Activated CD4-positive, alpha-beta memory T cell treated with anti-CD3 and anti-CD28 coated beads for 36 hours (primary cell): Measurements from ENCODE around the gene TTC9. TPM values are rescaled to one million over a fixed set of nuclear protein-coding genes. Genes with fewer than 3 reads are reported as not detected.

Experiments used
- CTCF ChIA-PET: fragments of 350-600 bp; sonication (Branson Sonifier 250); formaldehyde crosslinking; loops from one replicate; lab custom pipeline; 2021; ENCODE audit warnings: antibody characterized with exemption, inconsistent platforms; lab: Charles Lee
- POLR2A ChIA-PET: fragments of 350-600 bp; sonication (Branson Sonifier 250); formaldehyde crosslinking; loops from one replicate; lab custom pipeline; 2021; ENCODE audit warnings: antibody characterized with exemption; lab: Charles Lee
- DNase-seq: peaks from one replicate; pipeline ENCODE4 v3.0.0-alpha.2; 2020
- H3K27ac Mint-ChIP-seq: one replicate; pipeline ENCODE4 v1.8.0; 2021; ENCODE audit warnings: mixed read lengths
- H3K27me3 Mint-ChIP-seq: one replicate; pipeline ENCODE4 v1.8.0; 2021; ENCODE audit warnings: mixed read lengths
- H3K36me3 Mint-ChIP-seq: one replicate; pipeline ENCODE4 v1.8.0; 2021; ENCODE audit warnings: mixed read lengths
- H3K4me1 Mint-ChIP-seq: one replicate; pipeline ENCODE4 v1.8.0; 2021; ENCODE audit warnings: low read depth, mixed read lengths
- H3K4me3 Mint-ChIP-seq: one replicate; pipeline ENCODE4 v1.8.0; 2021; ENCODE audit warnings: mild to moderate bottlenecking, mixed read lengths
- H3K9me3 Mint-ChIP-seq: one replicate; pipeline ENCODE4 v1.8.0; 2021; ENCODE audit warnings: mixed read lengths
- intact Hi-C: fragments of 100-400 bp; cut with micrococcal nuclease; formaldehyde crosslinking; loops from one replicate; pipeline ENCODE4 v1.15.1; 2023
- total RNA-seq, 2 experiments: library from RNA; stranded (reverse); gene quantifications; one replicate each; pipeline ENCODE4 v1.2.3, GENCODE V29; 2021

TTC9 gene
- total RNA-seq, 2 experiments from 2014 or later, result 8.6 to 9.5 TPM

- Mint-ChIP-seq H3K4me1 (peaks cover 67% of the 10 kb centered on the region), H3K9me3 (no peaks in the 10 kb centered on the region), H3K27ac (peak overlapping the region; percentile 69), H3K27me3 (no peaks in the 10 kb centered on the region), H3K36me3 (peaks cover 4% of the 10 kb centered on the region), H3K4me3 (peak overlapping the region; percentile 10)
- ChIA-PET POLR2A (no interaction called here), CTCF (interaction anchor here (1.0 to 1.3 kb wide), 2 partner anchors 10 to 12 kb away, joined by 3 to 4 read pairs; no protein-coding TSS in a partner anchor)
- DNase-seq, result no peak
- intact Hi-C loops, result loop anchor here (10.0 kb wide), 1 partner anchor 1032 kb away; the partner anchor contains the start of gene SUSD6
Measured at GRCh38 chr14:70646705-70647104, 5.0 kb downstream of the TTC9 start.

DNA sequence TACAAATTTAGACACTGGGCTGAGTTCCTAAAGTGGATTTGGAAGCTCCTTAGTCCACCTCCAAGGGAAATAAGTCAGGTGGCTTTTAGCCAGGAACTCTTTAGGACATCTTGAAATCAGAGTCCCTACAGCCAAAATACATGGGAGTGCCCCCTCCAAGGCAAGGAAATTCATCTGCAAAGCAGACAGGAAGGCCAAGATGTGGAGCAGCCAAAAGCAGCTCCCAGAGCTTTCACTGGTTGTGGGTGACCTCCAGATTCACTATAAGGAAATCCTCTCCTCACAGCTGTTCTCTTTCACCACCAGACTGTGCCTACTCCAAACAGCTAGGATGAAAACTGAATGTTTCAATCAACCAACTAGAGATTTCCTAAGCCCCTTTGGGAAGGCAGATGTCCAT, 6.6 kb downstream of the TTC9 start:
- no peak for DNase-seq
- intact Hi-C loops, result loop anchor here (10.0 kb wide), 1 partner anchor 1034 kb away; the partner anchor contains the start of gene SUSD6
- peaks cover 2% of the 10 kb centered on the region for H3K36me3 Mint-ChIP-seq
- peaks cover 83% of the 10 kb centered on the region for H3K4me1 Mint-ChIP-seq
- ChIA-PET POLR2A (interaction anchor here (1.3 kb wide), 1 partner anchor 11 kb away, joined by 3 read pairs; no protein-coding TSS in a partner anchor), CTCF (interaction anchor here (0.8 to 1.2 kb wide), 2 partner anchors 13 to 14 kb away, joined by 3 read pairs; no protein-coding TSS in a partner anchor)
- no peak overlapping the region for H3K4me3 Mint-ChIP-seq
- H3K27me3 Mint-ChIP-seq, result no peaks in the 10 kb centered on the region
- H3K9me3 Mint-ChIP-seq, result no peaks in the 10 kb centered on the region
- no peak overlapping the region for H3K27ac Mint-ChIP-seq

DNA sequence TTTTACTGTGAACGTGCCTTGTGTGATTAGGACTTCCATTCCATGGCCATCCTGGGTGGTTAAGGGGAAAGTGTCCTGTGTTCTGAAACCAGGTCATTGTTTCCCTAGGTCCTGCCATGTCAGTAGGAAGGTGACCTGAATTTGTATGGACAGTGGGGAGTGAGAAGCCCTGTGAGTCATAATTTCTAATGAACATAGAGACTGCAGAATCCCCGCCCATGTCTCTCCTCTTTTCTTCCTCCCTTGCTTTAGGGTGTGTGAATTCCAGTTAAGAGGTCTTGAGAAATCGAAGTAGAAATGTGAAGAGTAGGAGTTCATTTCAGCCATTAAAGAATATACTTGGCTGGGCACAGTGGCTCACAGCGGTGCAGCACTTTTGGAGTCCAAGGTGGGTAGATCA, 8.1 kb downstream of the TTC9 start:
- Mint-ChIP-seq H3K36me3 (peaks cover 2% of the 10 kb centered on the region), H3K4me3 (no peak overlapping the region), H3K9me3 (no peaks in the 10 kb centered on the region), H3K27ac (peak overlapping the region; percentile 52), H3K27me3 (no peaks in the 10 kb centered on the region), H3K4me1 (peaks cover 84% of the 10 kb centered on the region)
- no peak for DNase-seq
- intact Hi-C loops, result loop anchor here (10.0 kb wide), 2 partner anchors 235 to 1035 kb away; partner anchors contain the start of gene SUSD6
- ChIA-PET CTCF (no interaction called here), POLR2A (interaction anchor here (0.6 kb wide), 1 partner anchor 20 kb away, joined by 3 read pairs; no protein-coding TSS in a partner anchor)

- H3K36me3 Mint-ChIP-seq, result peaks cover 2% of the 10 kb centered on the region
- DNase-seq, result peak; percentile 33
- H3K27ac Mint-ChIP-seq, result peak overlapping the region; percentile 83
- ChIA-PET CTCF (interaction anchor here (1.7 kb wide), 1 partner anchor 8 kb away, joined by 9 read pairs; no protein-coding TSS in a partner anchor), POLR2A (interaction anchor here (0.7 to 3.0 kb wide), 2 partner anchors 9 to 10 kb away, joined by 4 to 12 read pairs; partner anchors contain the start of gene TTC9)
- no peak overlapping the region for H3K4me3 Mint-ChIP-seq
- H3K27me3 Mint-ChIP-seq, result no peaks in the 10 kb centered on the region
- H3K4me1 Mint-ChIP-seq, result peaks cover 81% of the 10 kb centered on the region
- no peaks in the 10 kb centered on the region for H3K9me3 Mint-ChIP-seq
- intact Hi-C loops, result loop anchor here (1.0 to 10.0 kb wide), 3 partner anchors 8 to 233 kb away; no protein-coding TSS in a partner anchor
Measured at GRCh38 chr14:70651522-70651921, 9.8 kb downstream of the TTC9 start.

GRCh38 chr14:70652871-70653270, 11.2 kb downstream of the TTC9 start:
- H3K27ac Mint-ChIP-seq, result peak overlapping the region; percentile 99
- ChIA-PET CTCF (interaction anchor here (1.7 kb wide), 1 partner anchor 10 kb away, joined by 9 read pairs; no protein-coding TSS in a partner anchor), POLR2A (interaction anchor here (3.0 kb wide), 1 partner anchor 11 kb away, joined by 12 read pairs; the partner anchor contains the start of gene TTC9)
- no peaks in the 10 kb centered on the region for H3K27me3 Mint-ChIP-seq
- no peak for DNase-seq
- H3K9me3 Mint-ChIP-seq, result no peaks in the 10 kb centered on the region
- H3K36me3 Mint-ChIP-seq, result peaks cover 1% of the 10 kb centered on the region
- no peak overlapping the region for H3K4me3 Mint-ChIP-seq
- intact Hi-C loops, result loop anchor here (10.0 kb wide), 1 partner anchor 232 kb away; no protein-coding TSS in a partner anchor
- peaks cover 83% of the 10 kb centered on the region for H3K4me1 Mint-ChIP-seq

GRCh38 chr14:70653662-70654061, 11.9 kb downstream of the TTC9 start:
- Mint-ChIP-seq H3K36me3 (peaks cover 1% of the 10 kb centered on the region), H3K4me1 (peaks cover 82% of the 10 kb centered on the region), H3K27ac (peak overlapping the region; percentile 99), H3K9me3 (no peaks in the 10 kb centered on the region), H3K4me3 (no peak overlapping the region), H3K27me3 (no peaks in the 10 kb centered on the region)
- DNase-seq, result no peak
- POLR2A ChIA-PET, result interaction anchor here (3.0 kb wide), 1 partner anchor 12 kb away, joined by 12 read pairs; the partner anchor contains the start of gene TTC9
- CTCF ChIA-PET, result interaction anchor here (1.6 to 2.3 kb wide), 2 partner anchors 9 to 12 kb away, joined by 7 to 8 read pairs; partner anchors contain the start of gene TTC9
- intact Hi-C loops, result loop anchor here (10.0 kb wide), 1 partner anchor 231 kb away; no protein-coding TSS in a partner anchor

GRCh38 chr14:70654632-70655031, 12.9 kb downstream of the TTC9 start:
- ChIA-PET CTCF (interaction anchor here (0.6 to 2.3 kb wide), 4 partner anchors 10 to 185 kb away, joined by 4 to 8 read pairs (median 6); partner anchors contain the start of gene TTC9), POLR2A (interaction anchor here (0.8 kb wide), 1 partner anchor 12 kb away, joined by 10 read pairs; the partner anchor contains the start of gene TTC9)
- Mint-ChIP-seq H3K36me3 (peaks cover 1% of the 10 kb centered on the region), H3K4me1 (peaks cover 84% of the 10 kb centered on the region), H3K9me3 (no peaks in the 10 kb centered on the region), H3K27me3 (no peaks in the 10 kb centered on the region), H3K27ac (peak overlapping the region; percentile 99), H3K4me3 (peak overlapping the region; percentile 84)
- intact Hi-C loops, result loop anchor here (1.0 to 10.0 kb wide), 5 partner anchors 11 to 887 kb away; partner anchors contain the start of genes MAP3K9, MED6 and SRSF5
- peak; percentile 41 for DNase-seq

- CTCF ChIA-PET, result interaction anchor here (0.6 to 2.3 kb wide), 4 partner anchors 11 to 185 kb away, joined by 4 to 8 read pairs (median 6); partner anchors contain the start of gene TTC9
- intact Hi-C loops, result loop anchor here (1.0 to 10.0 kb wide), 5 partner anchors 12 to 888 kb away; partner anchors contain the start of genes MAP3K9, MED6 and SRSF5
- peak; percentile 87 for DNase-seq
- POLR2A ChIA-PET, result interaction anchor here (0.8 kb wide), 1 partner anchor 13 kb away, joined by 10 read pairs; the partner anchor contains the start of gene TTC9
- no peaks in the 10 kb centered on the region for H3K9me3 Mint-ChIP-seq
- H3K36me3 Mint-ChIP-seq, result no peaks in the 10 kb centered on the region
- peaks cover 86% of the 10 kb centered on the region for H3K4me1 Mint-ChIP-seq
- no peaks in the 10 kb centered on the region for H3K27me3 Mint-ChIP-seq
- peak overlapping the region; percentile 84 for H3K4me3 Mint-ChIP-seq
- H3K27ac Mint-ChIP-seq, result peak overlapping the region; percentile 99
Measured at GRCh38 chr14:70655110-70655826, 13.6 kb downstream of the TTC9 start.

DNA sequence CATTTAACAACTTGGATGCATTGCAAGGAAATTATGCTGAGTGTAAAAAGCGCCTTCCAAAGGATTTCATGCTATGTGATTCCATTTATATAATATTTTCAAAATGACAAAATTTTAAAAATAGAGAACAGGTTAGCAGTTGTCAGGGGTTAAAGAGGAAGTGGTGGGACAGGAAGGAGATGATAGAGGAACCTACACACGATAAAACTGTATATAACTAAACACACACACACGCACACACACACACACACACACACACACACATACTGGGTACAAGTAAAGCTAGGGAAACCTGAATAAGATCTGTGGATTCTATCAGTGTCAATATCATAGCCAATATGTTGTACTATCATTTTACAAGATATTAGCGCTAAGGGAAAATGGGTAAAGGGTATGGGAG, 17.2 kb downstream of the TTC9 start:
- Mint-ChIP-seq H3K4me1 (peaks cover 86% of the 10 kb centered on the region), H3K4me3 (peak overlapping the region; percentile 36), H3K27ac (peak overlapping the region; percentile 83), H3K9me3 (no peaks in the 10 kb centered on the region), H3K27me3 (no peaks in the 10 kb centered on the region), H3K36me3 (peaks cover 9% of the 10 kb centered on the region)
- ChIA-PET CTCF (interaction anchor here (1.3 kb wide), 1 partner anchor 54 kb away, joined by 3 read pairs; no protein-coding TSS in a partner anchor), POLR2A (interaction anchor here (6.1 kb wide), 1 partner anchor 16 kb away, joined by 36 read pairs; the partner anchor contains the start of gene TTC9)
- intact Hi-C loops, result loop anchor here (5.0 to 10.0 kb wide), 4 partner anchors 57 to 892 kb away; partner anchors contain the start of genes MAP3K9, MED6 and SRSF5
- no peak for DNase-seq

DNA sequence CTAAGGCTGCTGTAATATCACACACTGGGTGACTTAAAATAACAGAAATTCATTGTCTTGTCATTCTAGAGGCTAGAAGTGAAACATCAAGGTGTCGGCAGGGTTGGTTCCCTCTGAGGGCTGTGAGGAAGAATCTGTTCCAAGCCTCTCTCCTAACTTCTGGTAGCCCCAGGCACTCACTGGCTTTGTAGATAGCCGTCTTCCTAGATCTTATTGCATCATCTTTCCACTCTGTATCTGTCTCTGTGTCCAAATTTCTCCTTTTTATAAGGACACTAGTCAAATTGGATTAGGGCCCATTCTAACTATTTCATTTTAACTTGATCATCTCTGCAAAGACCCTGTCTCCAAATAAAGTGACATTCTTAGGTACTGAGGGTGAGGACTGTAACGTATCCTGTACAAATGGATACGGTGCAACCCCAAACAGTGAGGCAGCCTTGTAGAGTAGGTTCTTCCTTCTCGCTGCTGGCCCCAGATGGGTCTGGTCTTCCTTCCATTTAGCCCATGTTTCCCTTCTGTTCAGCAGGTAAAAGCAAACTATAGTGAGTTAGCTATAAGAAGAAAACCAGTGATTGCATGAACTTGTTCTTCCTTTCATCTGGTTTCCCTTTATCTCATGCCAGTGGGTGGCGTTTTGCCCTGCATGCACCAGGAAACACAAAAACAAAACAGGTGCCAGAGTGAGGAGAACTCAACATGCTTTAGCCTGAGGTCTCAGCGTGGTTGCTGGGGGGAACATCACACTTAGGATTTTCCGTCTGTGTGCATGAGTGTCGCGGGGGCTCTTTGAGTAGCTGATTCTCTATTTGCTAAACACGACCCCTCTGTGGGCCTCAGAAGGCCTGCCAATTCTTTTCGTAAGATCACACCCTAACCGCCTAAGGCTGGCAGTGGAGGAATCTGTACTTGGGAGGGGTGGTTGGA, 19.5 kb downstream of the TTC9 start:
- Mint-ChIP-seq H3K27me3 (no peaks in the 10 kb centered on the region), H3K9me3 (no peaks in the 10 kb centered on the region), H3K36me3 (peaks cover 9% of the 10 kb centered on the region), H3K4me3 (peak overlapping the region; percentile 45), H3K27ac (peak overlapping the region; percentile 83), H3K4me1 (peaks cover 82% of the 10 kb centered on the region)
- ChIA-PET POLR2A (interaction anchor here (1.2 to 6.1 kb wide), 2 partner anchors 16 to 19 kb away, joined by 3 to 36 read pairs; partner anchors contain the start of gene TTC9), CTCF (interaction anchor here (0.6 to 1.8 kb wide), 8 partner anchors 12 to 242 kb away, joined by 3 to 6 read pairs (median 3); partner anchors contain the start of genes MAP3K9 and TTC9)
- intact Hi-C loops, result loop anchor here (1.0 kb wide), 2 partner anchors 10 to 53 kb away; no protein-coding TSS in a partner anchor
- peak; percentile 71 for DNase-seq
